ENCODE measurements around the gene CCDC91. TPM values are rescaled to one million over a fixed set of nuclear protein-coding genes. Genes with fewer than 3 reads are reported as not detected.

Gene CCDC91
- total RNA-seq, 4 donors from 2014 or later: 19.0 to 38.1 (median 23.1) TPM

- no peak for DNase-seq (ENCODE audit: low spot score in 2 of 2)
- TF ChIP-seq POLR2A (IDR thresholded peaks at IDR 0.05): no peak
- TF ChIP-seq EP300 (IDR thresholded peaks at IDR 0.05): no peak
- no peak for TF ChIP-seq CTCF (IDR thresholded peaks at IDR 0.05)
- TF ChIP-seq POLR2AphosphoS5 (IDR thresholded peaks at IDR 0.05): no peak
- no peak overlapping the region for H3K27ac ChIP-seq
- no peaks in the 10 kb centered on the region for H3K27me3 ChIP-seq
- H3K9me3 ChIP-seq: peaks cover 13% of the 10 kb centered on the region
- no peak overlapping the region for H3K4me3 ChIP-seq
- no peaks in the 10 kb centered on the region for H3K4me1 ChIP-seq
- peaks cover 9% of the 10 kb centered on the region for H3K36me3 ChIP-seq
These were observed 100.0 kb downstream of the CCDC91 start for GRCh38 chr12:28290262-28290661.

GRCh38 chr12:28292699-28293098 lies 102.4 kb downstream of the CCDC91 start:
- H3K27ac ChIP-seq: no peak overlapping the region
- peaks cover 13% of the 10 kb centered on the region for H3K9me3 ChIP-seq
- TF ChIP-seq POLR2AphosphoS5 (IDR thresholded peaks at IDR 0.05): no peak
- TF ChIP-seq CTCF (IDR thresholded peaks at IDR 0.05): no peak
- peaks cover 9% of the 10 kb centered on the region for H3K36me3 ChIP-seq
- no peaks in the 10 kb centered on the region for H3K4me1 ChIP-seq
- H3K27me3 ChIP-seq: no peaks in the 10 kb centered on the region
- H3K4me3 ChIP-seq: no peak overlapping the region
- WGBS: 95% methylated on average over 2 of the region's 2 CpGs
- no peak for DNase-seq (ENCODE audit: low spot score in 2 of 2)

- no peaks in the 10 kb centered on the region for H3K4me1 ChIP-seq
- H3K4me3 ChIP-seq: no peak overlapping the region
- H3K27ac ChIP-seq: no peak overlapping the region
- 92% methylated on average over 6 of the region's 6 CpGs for WGBS
- H3K9me3 ChIP-seq: peaks cover 13% of the 10 kb centered on the region
- no peak for TF ChIP-seq POLR2A (IDR thresholded peaks at IDR 0.05)
- TF ChIP-seq EP300 (IDR thresholded peaks at IDR 0.05): no peak
- TF ChIP-seq CTCF (IDR thresholded peaks at IDR 0.05): no peak
- no peak for TF ChIP-seq POLR2AphosphoS5 (IDR thresholded peaks at IDR 0.05)
- peaks cover 9% of the 10 kb centered on the region for H3K36me3 ChIP-seq
- H3K27me3 ChIP-seq: no peaks in the 10 kb centered on the region
- no peak for DNase-seq (ENCODE audit: low spot score in 2 of 2)
These were observed 104.0 kb downstream of the CCDC91 start for GRCh38 chr12:28294300-28294699.

- Histone ChIP-seq H3K27ac (no peak overlapping the region), H3K27me3 (no peaks in the 10 kb centered on the region), H3K4me1 (no peaks in the 10 kb centered on the region), H3K9me3 (peaks cover 3% of the 10 kb centered on the region), H3K4me3 (no peak overlapping the region), H3K36me3 (peaks cover 9% of the 10 kb centered on the region)
- TF ChIP-seq EP300 (IDR thresholded peaks at IDR 0.05) (no peak), CTCF (IDR thresholded peaks at IDR 0.05) (no peak), POLR2A (IDR thresholded peaks at IDR 0.05) (no peak), POLR2AphosphoS5 (IDR thresholded peaks at IDR 0.05) (no peak)
- 77% methylated on average over 2 of the region's 2 CpGs for WGBS
- no peak for DNase-seq (ENCODE audit: low spot score in 2 of 2)
These were observed 106.0 kb downstream of the CCDC91 start for GRCh38 chr12:28296287-28296686.

GRCh38 chr12:28303192-28303591 lies 112.9 kb downstream of the CCDC91 start:
- 94% methylated on average over 3 of the region's 3 CpGs for WGBS
- DNase-seq (ENCODE audit: low spot score in 2 of 2): no peak
- H3K4me3 ChIP-seq: no peak overlapping the region
- H3K27ac ChIP-seq: no peak overlapping the region
- H3K27me3 ChIP-seq: no peaks in the 10 kb centered on the region
- no peaks in the 10 kb centered on the region for H3K9me3 ChIP-seq
- TF ChIP-seq EP300 (IDR thresholded peaks at IDR 0.05) (no peak), POLR2A (IDR thresholded peaks at IDR 0.05) (no peak), POLR2AphosphoS5 (IDR thresholded peaks at IDR 0.05) (no peak), CTCF (IDR thresholded peaks at IDR 0.05) (no peak)
- no peaks in the 10 kb centered on the region for H3K4me1 ChIP-seq
- H3K36me3 ChIP-seq: peaks cover 4% of the 10 kb centered on the region

All from suprapubic skin (tissue), 4 donors.